GM12872 (cell line): Measurements from ENCODE around the gene BICC1.

Source experiments
- TF ChIP-seq, protein P1 (sequence below): IDR thresholded peaks from 3 replicates; pipeline ENCODE4 v1.5.1; 2011; ENCODE audit warnings: low read depth, mild to moderate bottlenecking, low read length, moderate library complexity; ENCODE audit not compliant: insufficient read depth

The BICC1 gene

GRCh38 chr10:58672845-58673244 lies 160.2 kb downstream of the BICC1 start:
- TF ChIP-seq, protein P1, sequence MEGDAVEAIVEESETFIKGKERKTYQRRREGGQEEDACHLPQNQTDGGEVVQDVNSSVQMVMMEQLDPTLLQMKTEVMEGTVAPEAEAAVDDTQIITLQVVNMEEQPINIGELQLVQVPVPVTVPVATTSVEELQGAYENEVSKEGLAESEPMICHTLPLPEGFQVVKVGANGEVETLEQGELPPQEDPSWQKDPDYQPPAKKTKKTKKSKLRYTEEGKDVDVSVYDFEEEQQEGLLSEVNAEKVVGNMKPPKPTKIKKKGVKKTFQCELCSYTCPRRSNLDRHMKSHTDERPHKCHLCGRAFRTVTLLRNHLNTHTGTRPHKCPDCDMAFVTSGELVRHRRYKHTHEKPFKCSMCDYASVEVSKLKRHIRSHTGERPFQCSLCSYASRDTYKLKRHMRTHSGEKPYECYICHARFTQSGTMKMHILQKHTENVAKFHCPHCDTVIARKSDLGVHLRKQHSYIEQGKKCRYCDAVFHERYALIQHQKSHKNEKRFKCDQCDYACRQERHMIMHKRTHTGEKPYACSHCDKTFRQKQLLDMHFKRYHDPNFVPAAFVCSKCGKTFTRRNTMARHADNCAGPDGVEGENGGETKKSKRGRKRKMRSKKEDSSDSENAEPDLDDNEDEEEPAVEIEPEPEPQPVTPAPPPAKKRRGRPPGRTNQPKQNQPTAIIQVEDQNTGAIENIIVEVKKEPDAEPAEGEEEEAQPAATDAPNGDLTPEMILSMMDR = no peak

- TF ChIP-seq, protein P1 = no peak
Observed at GRCh38 chr10:58674251-58674650, 161.6 kb downstream of the BICC1 start.

DNA sequence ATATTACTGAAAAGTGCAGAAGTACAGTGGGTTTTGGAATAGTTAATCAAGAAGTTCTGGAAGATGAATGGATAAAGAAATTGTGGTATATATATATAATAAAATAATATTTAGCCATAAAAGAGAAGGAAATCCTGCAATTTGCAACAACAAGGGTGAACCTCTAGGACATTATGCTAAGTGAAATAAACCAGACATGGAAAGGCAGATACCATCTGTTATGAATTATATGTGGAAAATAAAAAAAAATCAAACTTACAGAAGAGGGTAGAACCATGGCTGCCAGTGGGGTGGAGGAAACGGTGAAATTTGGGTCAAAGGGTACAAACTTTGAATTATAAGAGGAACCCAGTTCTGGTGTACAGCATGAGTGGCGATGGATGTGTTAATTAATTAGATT lies 162.6 kb downstream of the BICC1 start:
- TF ChIP-seq, protein P1 = no peak

DNA sequence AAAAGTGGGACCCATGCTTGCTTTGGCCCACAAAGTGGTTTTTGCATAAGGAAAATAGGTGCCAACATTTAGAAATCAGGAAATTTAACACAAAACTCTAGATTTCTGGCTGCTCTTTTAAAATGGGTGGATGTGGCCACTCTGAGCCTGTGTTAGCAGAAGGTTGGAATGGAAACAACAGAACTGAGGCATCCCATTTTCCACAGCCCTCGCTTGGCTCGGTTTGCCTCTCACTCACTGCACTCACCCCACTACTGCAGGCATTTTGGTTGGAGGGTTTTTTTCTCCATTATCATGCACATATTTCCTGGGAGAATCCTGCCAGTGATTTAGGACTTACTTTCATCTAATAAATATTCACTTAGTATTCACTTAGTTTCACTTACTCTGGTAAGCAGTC lies 178.9 kb downstream of the BICC1 start:
- TF ChIP-seq, protein P1 = no peak

DNA sequence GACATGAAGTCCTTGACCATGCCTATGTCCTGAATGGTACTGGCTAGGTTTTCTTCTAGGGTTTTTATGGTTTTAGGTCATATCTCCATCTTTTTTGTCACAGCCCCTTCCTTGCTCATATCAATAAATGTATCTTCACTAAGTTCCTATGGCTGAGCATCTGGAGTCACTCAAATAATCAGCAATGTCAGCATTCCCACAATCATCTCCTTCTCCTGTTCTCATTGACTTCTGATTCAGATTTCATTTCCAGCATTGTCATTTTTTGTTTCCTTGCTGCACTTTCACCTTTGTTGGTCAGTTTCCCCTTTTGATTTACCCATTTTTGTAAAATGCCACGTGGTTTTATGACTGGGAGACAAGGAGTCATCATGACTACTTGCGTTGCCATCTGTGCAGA lies 181.2 kb downstream of the BICC1 start:
- TF ChIP-seq, protein P1 = no peak

DNA sequence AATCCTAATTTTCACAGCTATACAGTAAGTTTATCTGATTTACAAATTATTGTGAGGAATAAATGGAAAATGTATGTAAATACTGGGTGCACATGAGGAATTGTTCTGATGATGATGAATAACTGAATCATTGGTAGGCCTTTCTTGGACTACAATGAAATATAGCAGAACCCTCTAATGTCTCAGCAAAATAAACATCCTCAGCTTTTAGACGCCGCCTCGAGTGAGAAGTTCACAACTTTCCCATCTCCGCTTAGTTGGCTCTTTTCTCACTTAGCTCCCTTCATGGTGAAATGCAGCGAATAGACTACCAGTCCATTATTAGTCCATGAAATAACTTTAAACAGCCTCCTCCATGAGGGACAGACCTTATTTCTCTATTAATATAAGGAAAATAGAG lies 182.3 kb downstream of the BICC1 start:
- TF ChIP-seq, protein P1 = no peak

DNA sequence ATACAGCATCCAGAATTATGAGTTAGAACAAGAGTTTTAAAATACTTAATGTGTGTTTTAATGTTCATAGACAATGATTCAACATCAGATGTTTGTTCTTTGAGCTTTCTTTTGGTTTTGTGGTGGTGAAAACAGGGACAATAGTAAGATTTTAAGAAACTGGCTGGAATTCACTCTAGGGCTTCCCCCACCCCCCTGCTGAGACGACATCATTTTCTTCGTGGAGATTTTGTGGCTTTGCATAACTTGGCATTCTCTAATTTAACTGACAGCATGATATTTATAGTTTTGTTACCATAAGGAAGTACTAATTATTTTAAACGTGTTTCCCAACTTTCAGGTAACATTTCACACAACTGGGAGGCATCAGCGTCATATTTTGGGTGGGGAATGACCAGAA lies 184.1 kb downstream of the BICC1 start:
- TF ChIP-seq, protein P1 = no peak

DNA sequence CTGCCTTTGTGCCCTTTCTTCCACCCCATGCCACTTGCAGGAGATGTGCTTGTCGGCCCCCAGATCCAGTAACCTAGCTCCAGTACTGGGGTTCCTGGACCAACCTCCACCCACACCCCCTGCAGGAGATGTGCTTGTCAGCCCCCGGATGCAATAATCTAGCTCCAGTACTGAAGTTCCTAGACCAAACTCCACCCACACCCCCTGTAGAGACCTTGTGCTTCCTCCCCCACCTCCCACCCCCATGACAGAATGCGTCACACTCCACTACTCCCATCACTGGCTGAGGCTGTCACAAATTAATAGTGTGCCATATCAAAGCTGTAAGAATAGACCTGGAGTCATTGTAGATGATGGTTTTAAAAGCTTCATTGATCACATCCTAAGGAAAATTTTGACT lies 185.0 kb downstream of the BICC1 start:
- TF ChIP-seq, protein P1 = no peak
